ENCODE results near the gene MIA2.

DNA sequence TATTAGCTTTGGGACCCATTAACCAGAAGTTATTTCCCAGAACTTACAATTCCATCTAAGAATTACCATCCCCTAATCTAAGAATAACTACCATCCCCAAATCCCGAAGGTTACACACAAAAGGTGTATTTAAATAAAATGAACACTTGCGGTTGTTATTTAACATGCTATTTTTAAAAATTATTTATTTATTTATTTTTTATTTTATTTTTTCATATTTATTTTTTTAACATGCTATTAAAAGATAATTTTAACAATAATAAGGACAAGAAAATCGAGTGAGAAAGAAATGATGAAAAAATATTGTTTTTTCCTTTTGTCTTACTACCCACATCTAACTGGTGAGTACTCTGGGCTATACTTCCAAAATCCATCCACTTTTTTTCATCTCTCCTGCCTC is 192.2 kb downstream of the MIA2 start:
- TF ChIP-seq POLR2AphosphoS5 (IDR thresholded peaks at IDR 0.05; ENCODE audit: low read depth, low read length): no peak
- TF ChIP-seq, protein P1, sequence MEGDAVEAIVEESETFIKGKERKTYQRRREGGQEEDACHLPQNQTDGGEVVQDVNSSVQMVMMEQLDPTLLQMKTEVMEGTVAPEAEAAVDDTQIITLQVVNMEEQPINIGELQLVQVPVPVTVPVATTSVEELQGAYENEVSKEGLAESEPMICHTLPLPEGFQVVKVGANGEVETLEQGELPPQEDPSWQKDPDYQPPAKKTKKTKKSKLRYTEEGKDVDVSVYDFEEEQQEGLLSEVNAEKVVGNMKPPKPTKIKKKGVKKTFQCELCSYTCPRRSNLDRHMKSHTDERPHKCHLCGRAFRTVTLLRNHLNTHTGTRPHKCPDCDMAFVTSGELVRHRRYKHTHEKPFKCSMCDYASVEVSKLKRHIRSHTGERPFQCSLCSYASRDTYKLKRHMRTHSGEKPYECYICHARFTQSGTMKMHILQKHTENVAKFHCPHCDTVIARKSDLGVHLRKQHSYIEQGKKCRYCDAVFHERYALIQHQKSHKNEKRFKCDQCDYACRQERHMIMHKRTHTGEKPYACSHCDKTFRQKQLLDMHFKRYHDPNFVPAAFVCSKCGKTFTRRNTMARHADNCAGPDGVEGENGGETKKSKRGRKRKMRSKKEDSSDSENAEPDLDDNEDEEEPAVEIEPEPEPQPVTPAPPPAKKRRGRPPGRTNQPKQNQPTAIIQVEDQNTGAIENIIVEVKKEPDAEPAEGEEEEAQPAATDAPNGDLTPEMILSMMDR (IDR thresholded peaks at IDR 0.05): no peak
- TF ChIP-seq, protein P2, sequence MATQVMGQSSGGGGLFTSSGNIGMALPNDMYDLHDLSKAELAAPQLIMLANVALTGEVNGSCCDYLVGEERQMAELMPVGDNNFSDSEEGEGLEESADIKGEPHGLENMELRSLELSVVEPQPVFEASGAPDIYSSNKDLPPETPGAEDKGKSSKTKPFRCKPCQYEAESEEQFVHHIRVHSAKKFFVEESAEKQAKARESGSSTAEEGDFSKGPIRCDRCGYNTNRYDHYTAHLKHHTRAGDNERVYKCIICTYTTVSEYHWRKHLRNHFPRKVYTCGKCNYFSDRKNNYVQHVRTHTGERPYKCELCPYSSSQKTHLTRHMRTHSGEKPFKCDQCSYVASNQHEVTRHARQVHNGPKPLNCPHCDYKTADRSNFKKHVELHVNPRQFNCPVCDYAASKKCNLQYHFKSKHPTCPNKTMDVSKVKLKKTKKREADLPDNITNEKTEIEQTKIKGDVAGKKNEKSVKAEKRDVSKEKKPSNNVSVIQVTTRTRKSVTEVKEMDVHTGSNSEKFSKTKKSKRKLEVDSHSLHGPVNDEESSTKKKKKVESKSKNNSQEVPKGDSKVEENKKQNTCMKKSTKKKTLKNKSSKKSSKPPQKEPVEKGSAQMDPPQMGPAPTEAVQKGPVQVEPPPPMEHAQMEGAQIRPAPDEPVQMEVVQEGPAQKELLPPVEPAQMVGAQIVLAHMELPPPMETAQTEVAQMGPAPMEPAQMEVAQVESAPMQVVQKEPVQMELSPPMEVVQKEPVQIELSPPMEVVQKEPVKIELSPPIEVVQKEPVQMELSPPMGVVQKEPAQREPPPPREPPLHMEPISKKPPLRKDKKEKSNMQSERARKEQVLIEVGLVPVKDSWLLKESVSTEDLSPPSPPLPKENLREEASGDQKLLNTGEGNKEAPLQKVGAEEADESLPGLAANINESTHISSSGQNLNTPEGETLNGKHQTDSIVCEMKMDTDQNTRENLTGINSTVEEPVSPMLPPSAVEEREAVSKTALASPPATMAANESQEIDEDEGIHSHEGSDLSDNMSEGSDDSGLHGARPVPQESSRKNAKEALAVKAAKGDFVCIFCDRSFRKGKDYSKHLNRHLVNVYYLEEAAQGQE (IDR thresholded peaks at IDR 0.05; ENCODE audit: low read depth, low read length): no peak
